GM19324 (cell line): ENCODE measurements around the gene HIF1A.

Experiments
- ATAC-seq: cut with Tn5 transposase; IDR thresholded peaks from one replicate; pipeline ENCODE4 v1.9.1; 2021; ENCODE audit warnings: mild to moderate bottlenecking, moderate library complexity; ENCODE audit not compliant: unreplicated experiment, low FRiP score

Gene HIF1A

GRCh38 chr14:61768240-61768639 lies 72.9 kb downstream of the HIF1A start:
- no peak for ATAC-seq

GRCh38 chr14:61769893-61770292 lies 74.6 kb downstream of the HIF1A start:
- ATAC-seq, result no peak

- ATAC-seq, result no peak
Measured at GRCh38 chr14:61774861-61775260, 79.5 kb downstream of the HIF1A start.

GRCh38 chr14:61780125-61780524 lies 84.8 kb downstream of the HIF1A start:
- no peak for ATAC-seq

- ATAC-seq, result no peak
Measured at GRCh38 chr14:61797309-61797708, 102.0 kb downstream of the HIF1A start.
